ENCODE measurements around the gene BCL6.
A peak's percentile ranks its signal among the peaks of the same experiment; 100 is the strongest.

The BCL6 gene

GRCh38 chr3:187717572-187717971, 27.7 kb downstream of the BCL6 start:
- no peak for DNase-seq (ENCODE audit: extremely low spot score)
- ChIA-PET POLR2A (no interaction called here), CTCF (no interaction called here)
- TF ChIP-seq ZNF384 (IDR thresholded peaks at IDR 0.05) (no peak), NFRKB (IDR thresholded peaks at IDR 0.05) (no peak), ELF4 (IDR thresholded peaks at IDR 0.05) (no peak), SP1 (IDR thresholded peaks at IDR 0.05) (no peak), FOXA1 (IDR thresholded peaks at IDR 0.05) (no peak), CTBP1 (IDR thresholded peaks at IDR 0.05; ENCODE audit: borderline replicate concordance) (no peak), BHLHE40 (IDR thresholded peaks at IDR 0.05; ENCODE audit: borderline replicate concordance) (no peak), SUZ12 (IDR thresholded peaks at IDR 0.05) (no peak), HDGF (IDR thresholded peaks at IDR 0.05; ENCODE audit: borderline replicate concordance) (no peak), FOXK2 (IDR thresholded peaks at IDR 0.05) (no peak), FOXM1 (IDR thresholded peaks at IDR 0.05; ENCODE audit: borderline replicate concordance) (no peak), L3MBTL2 (conservative IDR thresholded peaks at IDR 0.05) (no peak), LEF1 (IDR thresholded peaks at IDR 0.05; ENCODE audit: borderline replicate concordance) (no peak), ARNT (IDR thresholded peaks at IDR 0.05) (no peak), PKNOX1 (IDR thresholded peaks at IDR 0.05) (no peak), TARDBP (IDR thresholded peaks at IDR 0.05) (no peak)

DNA sequence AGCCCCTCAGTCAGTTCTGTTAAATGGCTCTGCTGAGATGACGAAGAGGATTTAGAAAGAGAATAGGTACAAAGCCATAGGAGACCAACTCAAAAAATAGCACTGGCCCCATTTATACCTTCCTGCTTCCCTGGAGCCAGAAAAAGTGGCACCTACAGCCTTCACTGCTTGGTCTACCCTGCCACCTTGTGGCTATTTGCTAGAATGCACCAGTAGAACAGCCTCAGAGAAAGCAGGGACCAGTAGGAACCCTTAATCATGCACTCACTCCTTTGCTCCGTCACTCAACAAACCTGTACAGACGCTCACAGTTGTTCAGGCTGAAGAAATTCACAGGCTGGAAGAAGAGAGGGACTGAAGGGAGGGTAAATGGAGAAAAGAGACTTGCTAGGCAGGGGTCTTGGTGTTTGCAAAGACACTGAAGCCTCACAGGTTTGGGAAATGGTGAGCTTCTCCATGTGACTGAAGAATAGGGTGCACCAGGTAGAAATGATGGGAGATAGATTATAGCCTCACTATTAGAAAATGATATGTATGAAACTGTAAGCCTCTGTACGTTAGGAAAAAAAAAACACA, 30.8 kb downstream of the BCL6 start:
- CTCF ChIA-PET, result interaction anchor here (1.0 to 2.1 kb wide), 3 partner anchors 13 to 601 kb away, joined by 4 to 11 read pairs (median 4); no protein-coding TSS in a partner anchor
- peak; percentile 65 for DNase-seq (ENCODE audit: extremely low spot score)
- TF ChIP-seq ZNF384 (IDR thresholded peaks at IDR 0.05) (no peak), ARNT (IDR thresholded peaks at IDR 0.05) (no peak), FOXK2 (IDR thresholded peaks at IDR 0.05) (no peak), PKNOX1 (IDR thresholded peaks at IDR 0.05) (no peak), CTBP1 (IDR thresholded peaks at IDR 0.05; ENCODE audit: borderline replicate concordance) (no peak), SP1 (IDR thresholded peaks at IDR 0.05) (no peak), BHLHE40 (IDR thresholded peaks at IDR 0.05; ENCODE audit: borderline replicate concordance) (no peak), L3MBTL2 (conservative IDR thresholded peaks at IDR 0.05) (no peak), HDGF (IDR thresholded peaks at IDR 0.05; ENCODE audit: borderline replicate concordance) (no peak)
- POLR2A ChIA-PET, result no interaction called here

GRCh38 chr3:187713504-187713903, 31.8 kb downstream of the BCL6 start:
- no peak for DNase-seq (ENCODE audit: extremely low spot score)

GRCh38 chr3:187709155-187709554, 36.1 kb downstream of the BCL6 start:
- ChIA-PET POLR2A (no interaction called here), CTCF (interaction anchor here (0.9 kb wide), 1 partner anchor 389 kb away, joined by 4 read pairs; no protein-coding TSS in a partner anchor)
- peak; percentile 17 for DNase-seq (ENCODE audit: extremely low spot score)
- TF ChIP-seq ZNF384 (IDR thresholded peaks at IDR 0.05) (no peak), LEF1 (IDR thresholded peaks at IDR 0.05; ENCODE audit: borderline replicate concordance) (no peak), TARDBP (IDR thresholded peaks at IDR 0.05) (no peak), HDGF (IDR thresholded peaks at IDR 0.05; ENCODE audit: borderline replicate concordance) (no peak), L3MBTL2 (conservative IDR thresholded peaks at IDR 0.05) (no peak), PKNOX1 (IDR thresholded peaks at IDR 0.05) (no peak), SP1 (IDR thresholded peaks at IDR 0.05) (no peak), ARNT (IDR thresholded peaks at IDR 0.05) (no peak), BHLHE40 (IDR thresholded peaks at IDR 0.05; ENCODE audit: borderline replicate concordance) (no peak), ELF4 (IDR thresholded peaks at IDR 0.05) (no peak), FOXM1 (IDR thresholded peaks at IDR 0.05; ENCODE audit: borderline replicate concordance) (no peak), NFRKB (IDR thresholded peaks at IDR 0.05) (no peak), SUZ12 (IDR thresholded peaks at IDR 0.05) (no peak), FOXK2 (IDR thresholded peaks at IDR 0.05) (no peak), FOXA1 (IDR thresholded peaks at IDR 0.05) (no peak), CTBP1 (IDR thresholded peaks at IDR 0.05; ENCODE audit: borderline replicate concordance) (no peak)

More at GRCh38 chr3:187713504-187713903, 31.8 kb downstream of the BCL6 start:
- POLR2A ChIA-PET, result no interaction called here
- CTCF ChIA-PET, result interaction anchor here (1.5 to 2.1 kb wide), 2 partner anchors 12 to 394 kb away, joined by 4 to 11 read pairs; no protein-coding TSS in a partner anchor
- no peak for TF ChIP-seq LEF1 (IDR thresholded peaks at IDR 0.05; ENCODE audit: borderline replicate concordance)
- no peak for TF ChIP-seq PKNOX1 (IDR thresholded peaks at IDR 0.05)
- TF ChIP-seq L3MBTL2 (conservative IDR thresholded peaks at IDR 0.05), result no peak
- TF ChIP-seq ARNT (IDR thresholded peaks at IDR 0.05), result no peak
- TF ChIP-seq NFRKB (IDR thresholded peaks at IDR 0.05), result no peak
- no peak for TF ChIP-seq HDGF (IDR thresholded peaks at IDR 0.05; ENCODE audit: borderline replicate concordance)
- no peak for TF ChIP-seq SP1 (IDR thresholded peaks at IDR 0.05)
- no peak for TF ChIP-seq FOXK2 (IDR thresholded peaks at IDR 0.05)
- TF ChIP-seq FOXM1 (IDR thresholded peaks at IDR 0.05; ENCODE audit: borderline replicate concordance), result no peak
- TF ChIP-seq CTBP1 (IDR thresholded peaks at IDR 0.05; ENCODE audit: borderline replicate concordance), result no peak

GRCh38 chr3:187708696-187709095, 36.6 kb downstream of the BCL6 start:
- POLR2A ChIA-PET, result no interaction called here

More at GRCh38 chr3:187708696-187709095, 36.6 kb downstream of the BCL6 start:
- TF ChIP-seq SUZ12 (IDR thresholded peaks at IDR 0.05) (no peak), L3MBTL2 (conservative IDR thresholded peaks at IDR 0.05) (no peak), BHLHE40 (IDR thresholded peaks at IDR 0.05; ENCODE audit: borderline replicate concordance) (no peak), FOXA1 (IDR thresholded peaks at IDR 0.05) (no peak), TARDBP (IDR thresholded peaks at IDR 0.05) (no peak), CTBP1 (IDR thresholded peaks at IDR 0.05; ENCODE audit: borderline replicate concordance) (no peak), SP1 (IDR thresholded peaks at IDR 0.05) (no peak), ELF4 (IDR thresholded peaks at IDR 0.05) (no peak), HDGF (IDR thresholded peaks at IDR 0.05; ENCODE audit: borderline replicate concordance) (no peak), LEF1 (IDR thresholded peaks at IDR 0.05; ENCODE audit: borderline replicate concordance) (no peak), FOXK2 (IDR thresholded peaks at IDR 0.05) (no peak), ARNT (IDR thresholded peaks at IDR 0.05) (no peak), FOXM1 (IDR thresholded peaks at IDR 0.05; ENCODE audit: borderline replicate concordance) (no peak), ZNF384 (IDR thresholded peaks at IDR 0.05) (no peak)
- CTCF ChIA-PET, result interaction anchor here (0.9 kb wide), 1 partner anchor 389 kb away, joined by 4 read pairs; no protein-coding TSS in a partner anchor
- DNase-seq (ENCODE audit: extremely low spot score), result no peak
